HG03139 (cell line): Measurements from ENCODE around the gene SLC6A18.

Experiments
- ATAC-seq: cut with Tn5 transposase; IDR thresholded peaks from one replicate; pipeline ENCODE4 v1.9.1; 2021; ENCODE audit not compliant: unreplicated experiment

The SLC6A18 gene, protein sequence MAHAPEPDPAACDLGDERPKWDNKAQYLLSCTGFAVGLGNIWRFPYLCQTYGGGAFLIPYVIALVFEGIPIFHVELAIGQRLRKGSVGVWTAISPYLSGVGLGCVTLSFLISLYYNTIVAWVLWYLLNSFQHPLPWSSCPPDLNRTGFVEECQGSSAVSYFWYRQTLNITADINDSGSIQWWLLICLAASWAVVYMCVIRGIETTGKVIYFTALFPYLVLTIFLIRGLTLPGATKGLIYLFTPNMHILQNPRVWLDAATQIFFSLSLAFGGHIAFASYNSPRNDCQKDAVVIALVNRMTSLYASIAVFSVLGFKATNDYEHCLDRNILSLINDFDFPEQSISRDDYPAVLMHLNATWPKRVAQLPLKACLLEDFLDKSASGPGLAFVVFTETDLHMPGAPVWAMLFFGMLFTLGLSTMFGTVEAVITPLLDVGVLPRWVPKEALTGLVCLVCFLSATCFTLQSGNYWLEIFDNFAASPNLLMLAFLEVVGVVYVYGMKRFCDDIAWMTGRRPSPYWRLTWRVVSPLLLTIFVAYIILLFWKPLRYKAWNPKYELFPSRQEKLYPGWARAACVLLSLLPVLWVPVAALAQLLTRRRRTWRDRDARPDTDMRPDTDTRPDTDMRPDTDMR

DNA sequence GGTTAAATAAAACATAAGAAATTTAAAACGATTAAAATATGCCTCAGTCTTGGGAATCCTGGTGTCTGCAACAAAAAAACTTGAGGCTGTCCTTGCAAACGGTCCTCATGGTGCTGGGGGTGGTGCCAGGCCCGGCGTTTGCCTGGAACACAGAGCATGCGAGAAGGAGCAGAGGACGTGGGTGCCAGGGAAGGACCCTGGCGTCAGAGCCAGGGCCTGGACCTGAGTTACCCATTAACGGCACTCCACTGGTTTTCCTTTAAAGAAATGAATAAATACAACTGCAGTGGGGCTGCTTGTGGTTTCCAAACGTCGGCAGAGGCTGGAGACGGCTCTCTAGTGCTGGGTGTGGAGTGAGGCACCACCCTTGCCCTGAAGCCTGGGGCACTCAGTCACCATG lies at the start of gene SLC6A18:
Gene SLC6A18, plus strand, starts transcription at position 301 of the 400 bp plus-strand sequence. Its CDS starts 97 bp downstream, at position 398.
- no peak for ATAC-seq

DNA sequence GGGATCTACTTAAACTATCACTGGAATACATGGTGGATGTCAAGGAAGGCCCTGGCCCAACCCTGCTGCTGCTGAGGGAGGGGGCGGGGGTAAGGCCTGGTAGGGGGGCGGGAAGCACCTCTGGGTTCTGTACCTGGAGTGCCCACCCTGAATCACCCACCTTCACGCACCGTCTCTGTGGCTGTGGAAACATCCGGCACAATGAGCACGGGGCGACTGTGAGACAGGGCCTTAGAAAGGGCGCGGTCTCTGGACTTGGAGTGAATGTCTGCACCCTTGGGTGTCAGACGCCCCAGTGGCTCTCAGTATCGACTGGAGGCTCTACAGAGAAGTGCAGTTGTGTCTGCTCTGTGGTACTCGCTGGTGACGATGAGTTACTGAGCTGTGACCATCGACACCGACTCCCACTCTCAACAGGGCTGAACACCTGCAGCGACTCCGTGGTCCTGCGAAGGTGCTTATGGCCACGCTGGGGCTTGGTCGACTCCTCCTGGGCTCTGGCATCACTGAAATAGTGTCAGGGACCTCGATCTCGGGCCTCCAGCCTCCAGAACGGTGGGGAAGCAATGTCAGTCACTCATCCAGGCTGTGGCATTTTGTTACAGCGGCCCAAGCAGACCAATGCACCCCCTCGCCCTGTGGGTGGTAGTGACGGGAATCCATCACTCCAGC lies 49.2 kb upstream of the SLC6A18 start:
- ATAC-seq: no peak

DNA sequence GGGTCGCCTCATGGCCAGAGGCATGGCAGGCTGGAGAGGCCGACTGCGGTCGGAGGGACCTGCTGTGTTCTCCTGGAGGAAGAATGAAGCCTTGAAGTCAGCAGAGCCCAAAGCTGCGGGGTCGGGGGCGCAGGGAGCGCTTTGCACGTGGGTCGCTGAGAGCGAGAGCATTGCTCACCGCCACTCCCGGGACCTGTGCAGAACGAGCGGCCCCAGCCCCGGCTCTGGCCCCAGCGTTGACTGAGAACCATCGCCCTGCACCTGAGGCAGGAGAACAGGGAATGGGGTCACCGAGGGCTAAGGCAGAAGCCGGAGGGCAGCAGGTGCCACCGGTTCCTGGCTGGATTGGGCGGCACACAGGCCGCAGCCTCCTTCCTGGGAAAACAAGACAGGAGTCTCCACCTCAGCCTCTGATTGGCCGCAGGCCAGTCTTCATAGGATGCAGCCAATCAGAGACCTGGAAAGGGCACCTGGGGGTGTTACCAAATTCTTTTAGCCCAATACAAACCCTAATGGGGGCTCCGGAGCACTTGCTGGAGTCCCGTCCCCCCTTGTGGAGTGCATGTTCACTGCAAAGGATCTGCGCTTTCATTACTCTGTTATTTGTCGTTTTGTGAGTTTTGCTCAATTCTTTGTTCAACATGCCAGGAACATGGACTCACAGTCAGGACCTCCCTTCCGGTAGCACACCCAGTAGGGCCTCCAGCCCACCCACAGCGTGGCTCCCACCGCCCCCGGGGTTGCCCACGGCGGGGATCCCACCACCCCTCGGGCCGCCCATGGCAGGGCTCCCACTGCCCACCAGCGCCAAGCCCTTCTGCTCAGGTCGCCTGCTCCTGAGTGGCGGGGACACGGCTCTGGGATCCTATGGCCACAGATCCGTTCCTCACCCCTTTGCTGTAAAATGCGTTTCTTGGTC lies 48.4 kb upstream of the SLC6A18 start:
- ATAC-seq: no peak

DNA sequence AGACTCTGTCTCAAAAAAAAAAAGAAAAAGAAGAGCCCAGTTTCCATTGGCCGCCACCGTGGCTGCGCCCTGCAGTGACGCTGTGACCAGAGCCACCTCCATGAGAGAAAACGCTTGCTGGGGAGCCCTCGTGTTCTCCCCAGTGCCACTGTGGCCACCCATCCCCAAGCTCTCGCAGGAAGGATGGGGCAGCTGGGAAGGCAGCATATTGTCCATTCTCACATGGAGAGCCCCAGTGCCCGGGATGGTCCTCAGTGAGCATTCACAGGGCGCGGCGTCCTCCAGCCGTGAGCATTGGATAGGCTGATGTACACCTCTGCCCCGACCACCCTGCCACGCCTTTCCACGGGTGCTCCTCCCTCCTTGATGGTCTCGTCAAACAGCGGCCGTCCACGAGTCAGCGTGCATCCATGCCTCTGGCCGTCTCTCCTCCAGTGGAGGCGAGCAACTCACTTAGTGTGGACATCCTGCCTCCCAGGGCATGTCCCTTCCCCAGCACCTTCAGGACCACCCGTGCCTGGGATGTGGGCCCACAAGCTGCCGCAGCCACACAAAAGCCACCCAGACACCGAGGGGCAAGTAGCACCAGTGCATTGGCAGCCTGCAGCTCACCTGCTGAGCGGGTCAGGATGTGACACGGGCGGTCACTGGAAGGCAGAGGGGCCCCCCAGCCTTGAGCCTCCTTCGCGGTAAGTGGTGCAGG lies 47.2 kb upstream of the SLC6A18 start:
- no peak for ATAC-seq

DNA sequence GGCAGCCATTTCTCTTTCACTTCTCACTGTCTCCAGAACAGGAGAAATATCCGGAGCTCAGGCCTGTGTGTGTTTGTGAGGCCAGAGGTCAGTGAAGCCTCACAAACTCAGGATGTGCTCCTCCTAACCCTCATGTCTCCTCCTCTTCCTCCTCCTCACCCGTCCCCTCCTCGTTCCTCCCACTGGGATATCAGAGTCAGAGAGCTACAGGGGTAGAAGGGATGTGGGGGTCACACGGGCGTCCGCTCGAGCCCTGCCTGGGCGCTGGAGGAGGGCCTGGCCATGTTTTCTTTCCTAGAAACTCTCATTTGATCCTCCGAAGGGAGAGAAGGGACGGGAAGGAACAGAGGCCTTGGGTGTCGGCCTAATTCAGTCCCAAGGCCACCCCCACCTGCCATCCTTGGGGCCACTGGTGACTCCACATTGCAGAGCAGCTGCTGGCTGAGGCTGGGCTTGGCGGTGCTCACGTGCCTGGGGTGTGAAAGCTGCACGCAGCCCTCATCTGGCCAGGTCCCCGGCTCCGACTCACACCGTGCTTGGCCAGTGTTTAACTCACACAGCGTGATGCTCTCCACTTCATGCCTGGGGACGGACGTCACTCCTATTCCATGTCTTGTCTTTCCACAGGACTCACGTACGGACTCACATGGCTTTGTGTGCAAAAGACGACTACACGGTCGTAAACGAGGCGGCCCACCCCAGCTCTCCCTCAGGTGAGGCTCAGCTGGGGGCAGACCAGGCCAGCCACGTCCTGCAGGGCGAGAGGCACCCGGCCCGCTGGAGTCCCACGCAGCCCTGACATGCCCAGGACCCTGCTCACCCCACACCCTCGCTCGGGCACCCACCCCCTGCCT lies 46.4 kb upstream of the SLC6A18 start:
- ATAC-seq: no peak

DNA sequence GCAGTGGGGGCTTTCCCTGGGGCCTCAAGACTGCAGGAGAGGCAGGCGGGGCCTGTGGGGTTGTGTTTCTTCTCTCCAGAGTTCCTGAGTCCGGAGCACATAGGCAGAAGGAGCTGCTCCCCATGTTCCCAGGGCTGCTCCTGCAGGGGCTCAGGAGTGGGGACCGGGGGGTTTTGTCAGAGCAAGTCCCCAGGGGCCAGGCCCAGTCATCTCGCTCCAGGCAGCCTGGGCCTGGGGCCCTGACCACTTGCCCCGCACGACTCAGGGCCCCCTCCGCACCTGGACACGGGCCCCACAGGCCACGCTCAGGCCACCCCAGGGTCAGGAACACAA lies 45.8 kb upstream of the SLC6A18 start:
- ATAC-seq: no peak

DNA sequence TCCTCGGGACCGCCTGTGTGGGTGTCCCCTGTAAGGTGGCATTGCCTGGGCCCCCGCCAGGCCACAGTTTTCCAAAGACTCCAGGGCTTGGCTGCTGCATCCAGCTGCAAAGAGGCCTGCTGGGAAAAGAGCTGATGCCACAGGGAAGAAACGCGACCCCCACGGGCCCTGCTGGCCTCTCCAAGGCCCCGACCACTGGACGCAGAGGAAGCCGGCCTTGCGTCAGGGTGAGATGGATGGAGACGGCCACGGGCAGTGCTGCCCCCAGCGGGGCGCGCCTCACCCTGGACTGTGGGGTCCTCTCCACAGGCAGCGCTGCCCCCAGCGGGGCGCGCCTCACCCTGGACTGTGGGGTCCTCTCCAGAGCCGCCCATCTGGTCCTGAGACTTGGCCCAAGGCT lies 45.1 kb upstream of the SLC6A18 start:
- ATAC-seq: no peak

DNA sequence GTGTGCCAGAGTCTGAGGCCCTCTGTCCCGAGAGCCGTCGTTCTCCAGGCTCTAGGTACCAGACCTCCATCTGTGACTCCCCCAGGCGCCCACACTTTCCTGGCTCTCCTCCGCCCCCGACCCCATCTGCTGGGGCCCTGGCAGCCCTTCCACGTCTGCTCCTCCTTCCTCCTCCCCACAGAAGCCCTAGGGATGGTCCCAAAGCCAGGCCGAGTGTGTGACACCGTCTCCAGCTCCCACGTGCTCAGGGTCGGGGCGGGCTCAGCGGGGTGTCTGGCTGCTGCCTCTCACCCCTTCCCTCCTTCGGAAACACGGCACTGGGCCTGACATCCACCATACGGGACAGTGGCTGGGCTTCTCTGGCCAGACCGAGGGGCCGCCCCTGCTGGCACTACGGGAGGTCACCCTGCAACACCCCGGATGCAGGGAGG lies 44.3 kb upstream of the SLC6A18 start:
- no peak for ATAC-seq

DNA sequence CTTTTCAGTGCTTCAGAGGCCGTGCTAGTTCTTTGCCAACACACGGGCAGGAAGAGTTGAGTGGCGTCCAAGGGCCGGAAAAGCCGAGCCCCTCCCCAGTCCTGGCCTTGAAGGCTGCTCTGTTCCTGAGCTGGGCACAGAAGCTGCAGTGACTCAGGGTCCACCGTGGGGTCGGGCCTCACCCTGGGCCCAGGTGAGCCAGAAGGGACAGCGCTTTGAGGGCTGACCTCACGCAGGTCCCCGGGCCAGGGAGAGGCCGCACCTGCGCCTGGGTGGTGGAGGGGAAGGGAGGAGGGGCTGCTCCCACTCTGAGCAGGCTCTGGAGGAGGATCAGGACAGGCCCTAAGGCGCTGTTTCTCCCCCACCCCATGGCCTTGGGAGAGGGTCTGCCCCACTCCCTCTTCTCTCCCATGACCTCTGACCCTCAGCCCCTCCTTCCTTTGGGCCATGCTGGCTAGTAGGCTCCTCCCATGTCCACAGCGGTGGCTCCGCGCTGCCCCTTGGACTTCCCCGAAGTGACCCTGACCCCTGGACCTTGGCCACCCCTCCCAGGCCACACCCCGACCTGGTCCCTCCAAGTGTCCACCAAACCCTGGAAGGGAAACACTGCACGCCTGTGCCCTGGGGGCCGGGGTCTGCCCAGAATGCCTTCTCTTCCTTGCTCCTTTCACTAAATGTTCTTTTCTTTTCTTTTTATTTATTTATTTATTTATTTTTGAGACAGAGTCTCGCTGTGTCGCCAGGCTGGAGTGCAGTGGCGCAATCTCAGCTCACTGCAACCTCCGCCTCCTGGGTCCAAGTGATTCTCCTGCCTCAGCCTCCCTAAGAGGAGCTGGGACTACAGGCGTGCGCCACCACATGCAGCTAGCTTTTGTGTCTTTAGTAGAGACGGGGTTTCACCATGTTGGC lies 43.5 kb upstream of the SLC6A18 start:
- ATAC-seq: no peak

DNA sequence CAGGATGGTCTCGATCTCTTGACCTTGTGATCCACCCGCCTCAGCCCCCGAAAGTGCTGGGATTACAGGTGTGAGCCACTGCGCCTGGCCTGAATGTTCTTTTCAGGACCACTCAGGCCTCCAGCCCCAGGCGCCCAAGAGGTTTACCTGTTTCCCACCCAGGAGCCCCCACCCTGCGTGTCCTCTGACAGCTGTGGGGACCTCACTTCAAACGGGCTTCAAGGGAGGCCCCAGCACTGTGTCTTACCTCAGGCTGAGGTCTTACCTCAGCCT lies 42.9 kb upstream of the SLC6A18 start:
- no peak for ATAC-seq

DNA sequence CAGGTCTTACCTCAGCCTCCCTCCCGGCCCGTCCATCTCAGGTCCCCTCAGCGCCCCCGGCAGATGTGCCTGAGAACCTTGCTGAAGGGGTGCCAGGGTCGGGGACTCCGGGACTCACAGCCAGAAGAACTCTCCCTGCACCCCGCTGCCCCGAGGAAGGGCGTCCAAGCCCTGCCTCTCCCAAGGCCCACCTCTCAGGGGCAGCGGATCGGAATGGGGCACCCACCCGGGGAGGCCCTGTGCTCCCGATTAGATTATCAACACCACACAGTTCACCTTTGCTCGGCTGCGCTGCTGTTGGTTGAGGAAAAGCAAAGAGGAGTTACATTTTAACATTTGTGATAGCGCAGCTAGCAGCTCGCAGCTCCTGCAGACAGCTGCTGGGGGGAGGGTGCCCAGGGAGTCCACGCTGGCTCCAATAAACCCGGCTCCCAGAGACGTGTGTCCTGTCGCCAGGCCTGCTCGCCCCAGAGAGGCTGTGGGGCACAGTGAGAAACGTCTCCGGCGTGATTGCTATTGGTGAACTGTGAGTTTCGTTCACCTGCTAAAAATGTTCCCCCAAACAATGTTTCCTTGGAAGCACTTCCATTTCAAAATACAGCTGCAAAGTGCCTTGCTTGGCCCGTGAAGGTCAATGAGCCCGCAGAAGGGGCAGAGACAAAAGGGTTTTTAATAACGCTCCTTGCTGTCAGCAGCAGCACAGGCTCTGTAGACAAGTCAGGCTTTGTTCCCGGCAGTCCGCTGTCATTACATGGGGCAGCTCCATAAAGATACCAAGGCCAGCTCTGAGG lies 42.4 kb upstream of the SLC6A18 start:
- no peak for ATAC-seq

DNA sequence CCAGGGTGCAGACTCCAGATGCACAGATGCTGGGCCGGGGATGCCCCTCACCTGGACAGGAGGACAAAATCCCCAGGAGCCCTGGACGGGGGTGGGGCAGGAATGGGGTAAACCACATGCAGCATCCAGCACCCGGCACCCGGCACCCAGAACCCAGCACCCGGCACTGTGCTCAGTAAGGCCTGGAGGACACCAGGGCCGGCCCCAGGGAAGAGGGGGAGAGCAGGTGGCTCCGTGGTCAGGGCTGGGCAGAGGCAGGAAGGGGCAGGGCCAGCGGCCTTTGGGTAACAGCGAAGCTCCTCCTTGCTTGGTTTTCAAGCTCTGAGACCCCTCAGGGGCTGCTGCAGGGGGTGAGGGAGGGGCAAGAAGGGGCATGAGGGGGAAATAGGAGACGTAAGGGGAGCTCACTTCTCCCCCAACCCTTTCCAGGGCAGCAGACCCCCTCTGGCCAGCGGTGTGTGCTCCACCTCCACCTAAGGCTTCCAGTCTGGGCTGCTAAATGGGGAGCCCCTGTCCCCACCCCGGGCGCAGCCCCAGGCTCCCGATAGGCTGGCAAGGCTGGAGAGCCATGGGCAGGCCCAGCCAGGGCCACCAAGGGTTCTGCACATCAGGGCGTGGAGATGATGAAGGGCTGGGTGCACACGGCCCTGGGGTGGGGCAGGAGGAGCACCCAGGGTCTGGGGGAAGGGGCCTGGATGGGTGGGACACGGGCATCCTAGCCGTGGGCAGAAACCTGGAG lies 41.6 kb upstream of the SLC6A18 start:
- ATAC-seq: no peak

DNA sequence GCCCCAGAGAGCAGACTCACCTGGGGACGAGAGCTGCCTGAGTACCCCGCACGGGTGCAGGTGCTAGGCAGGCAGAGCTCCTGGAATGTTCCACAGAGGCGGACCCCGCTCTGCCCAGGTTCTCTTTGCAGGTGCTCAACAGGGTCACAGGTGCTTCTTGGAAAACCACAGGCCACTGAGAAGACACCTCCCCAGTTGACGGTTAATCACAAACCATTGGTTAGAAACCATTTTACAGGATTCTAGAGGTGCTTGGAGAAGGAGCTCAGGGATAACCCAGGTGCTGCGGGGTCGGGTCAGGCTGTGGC lies 41.1 kb upstream of the SLC6A18 start:
- no peak for ATAC-seq

DNA sequence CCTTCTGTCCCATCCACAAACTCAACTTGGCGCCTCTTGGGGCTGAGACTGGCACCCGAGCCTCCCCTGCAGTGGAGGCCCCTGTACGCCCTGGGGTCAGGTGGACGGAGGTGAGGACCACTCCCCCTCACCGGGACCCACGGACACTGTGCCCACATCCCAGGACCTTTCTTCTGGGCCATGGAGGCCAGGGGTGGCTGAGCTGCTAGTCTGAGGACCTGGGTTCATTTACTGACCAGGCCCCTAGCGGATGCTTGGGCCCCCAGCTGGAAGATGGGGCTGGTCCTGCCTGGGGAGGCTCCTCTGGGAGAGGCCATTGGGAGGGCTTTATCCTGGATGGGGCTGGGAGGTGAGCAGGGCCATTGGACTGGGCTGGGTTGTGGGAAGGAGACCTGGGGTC lies 40.7 kb upstream of the SLC6A18 start:
- no peak for ATAC-seq

DNA sequence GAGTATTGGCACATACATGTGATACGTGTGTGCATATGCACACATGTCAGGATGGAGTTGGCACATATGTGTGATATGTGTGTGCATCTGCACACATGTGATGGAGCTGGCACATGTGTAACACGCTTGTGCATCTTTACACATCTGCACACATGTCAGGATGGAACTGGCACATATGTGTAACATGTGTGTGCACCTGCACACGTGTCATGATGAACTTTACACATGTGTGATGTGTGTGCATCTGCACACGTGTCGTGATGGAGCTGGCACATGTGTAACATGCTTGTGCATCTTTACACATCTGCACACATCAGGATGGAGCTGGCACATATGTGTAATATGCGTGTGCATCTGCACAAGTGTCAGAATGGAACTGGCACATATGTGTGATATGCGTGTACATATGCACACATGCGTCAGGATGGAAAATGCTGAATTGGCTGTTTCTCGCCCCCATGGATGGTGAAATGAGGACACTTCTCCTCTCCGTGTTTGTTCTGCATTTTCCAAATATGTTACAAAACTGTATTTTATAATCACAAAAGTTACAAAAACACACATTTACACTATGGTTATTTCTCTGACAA lies 40.0 kb upstream of the SLC6A18 start:
- no peak for ATAC-seq

DNA sequence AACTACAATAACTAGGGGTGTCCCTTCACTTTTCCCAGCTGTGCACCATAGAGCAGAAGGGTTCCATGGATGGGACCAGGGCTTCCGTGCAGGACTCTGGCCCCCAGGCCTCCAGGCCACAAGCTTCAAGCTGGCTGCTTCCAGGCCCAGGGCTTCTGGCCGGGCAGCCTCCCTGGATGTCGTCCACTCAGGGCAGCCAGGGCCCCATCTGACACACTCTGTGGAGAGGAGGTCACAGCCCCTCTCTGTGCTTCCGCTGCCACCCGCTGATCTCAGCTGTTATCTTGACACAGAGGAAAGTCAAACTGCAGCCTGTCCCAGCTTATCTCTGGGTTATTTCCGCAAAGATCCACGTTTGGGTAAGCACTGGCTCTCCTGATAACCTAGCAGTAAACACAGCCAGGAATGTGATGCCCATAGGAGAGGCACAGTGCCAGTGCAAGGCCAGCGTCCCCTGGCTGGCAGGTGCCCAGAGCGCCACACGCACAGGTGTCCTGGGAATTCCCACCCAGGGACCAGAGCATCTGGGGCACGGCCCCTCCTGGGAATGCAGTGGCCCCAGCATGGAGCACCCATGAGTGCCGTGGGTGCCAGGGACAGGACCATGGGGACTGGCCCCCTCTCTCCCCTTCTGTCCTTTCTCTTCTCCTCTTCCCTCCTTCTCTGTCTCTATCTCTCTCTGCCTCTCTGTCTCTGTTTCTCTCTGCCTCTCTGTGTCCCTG lies 39.4 kb upstream of the SLC6A18 start:
- no peak for ATAC-seq
